PC-9 (cell line): ENCODE data around the gene ARHGEF28. TPM values are rescaled to one million over a fixed set of nuclear protein-coding genes. Genes with fewer than 3 reads are reported as not detected.

Experiments used
- BruUV-seq: library from RNA; stranded (reverse); fragments of 400-500 nt; replicated peaks from 2 replicates; lab custom pipeline; 2021; lab: Mats Ljungman, UMichigan
- CTCF ChIA-PET: fragments of 300-600 bp; sonication (Branson Sonifier 250); formaldehyde crosslinking; loops from one replicate; lab custom pipeline; 2022; ENCODE audit warnings: antibody characterized with exemption; lab: Charles Lee
- POLR2A ChIA-PET: fragments of 300-600 bp; sonication (Branson Sonifier 250); formaldehyde crosslinking; loops from one replicate; lab custom pipeline; 2022; ENCODE audit warnings: antibody characterized with exemption; ENCODE audit not compliant: unreplicated experiment; lab: Charles Lee
- DNase-seq, 2 experiments: peaks; one replicate each; pipeline versions ENCODE4 v3.0.0 to v3.0.0-alpha.2; 2015 to 2022; ENCODE audit warnings: mixed read lengths in 1 of 2
- H2AFZ ChIP-seq: fragments of 200-600 bp; sonication (generic); 2 replicates; pipeline ENCODE4 v1.8.1; 2017; ENCODE audit warnings: antibody characterized with exemption
- H3F3A ChIP-seq: fragments of 200-600 bp; sonication (generic); 2 replicates; pipeline ENCODE4 v1.8.1; 2017; ENCODE audit warnings: antibody characterized with exemption, mild to moderate bottlenecking, low read depth; ENCODE audit not compliant: insufficient read depth
- H3K27ac ChIP-seq: fragments of 200-600 bp; sonication (generic); 2 replicates; pipeline ENCODE4 v1.6.1; 2016; ENCODE audit warnings: mixed run types
- H3K27me3 ChIP-seq: fragments of 200-600 bp; sonication (generic); 2 replicates; pipeline ENCODE4 v1.6.1; 2016; ENCODE audit warnings: low read depth, mixed run types; ENCODE audit not compliant: insufficient read depth
- H3K36me3 ChIP-seq: fragments of 200-600 bp; sonication (generic); 2 replicates; pipeline ENCODE4 v1.6.1; 2016; ENCODE audit warnings: low read depth, mixed run types
- H3K4me1 ChIP-seq: fragments of 200-600 bp; sonication (generic); replicated peaks from 2 replicates; pipeline ENCODE4 v1.6.1; 2016; ENCODE audit warnings: mixed run types; ENCODE audit not compliant: insufficient read depth
- H3K4me2 ChIP-seq: fragments of 200-600 bp; sonication (generic); 2 replicates; pipeline ENCODE4 v1.6.1; 2017; ENCODE audit warnings: mixed run types
- H3K4me3 ChIP-seq: fragments of 200-600 bp; sonication (generic); 2 replicates; pipeline ENCODE4 v1.6.1; 2016; ENCODE audit warnings: mixed run types
- H3K79me2 ChIP-seq: fragments of 200-600 bp; sonication (generic); 2 replicates; pipeline ENCODE4 v1.6.1; 2017; ENCODE audit warnings: low read depth, mixed run types
- H3K9me2 ChIP-seq: fragments of 200-600 bp; sonication (generic); 2 replicates; pipeline ENCODE4 v1.8.1; 2017; ENCODE audit warnings: mild to moderate bottlenecking; ENCODE audit not compliant: insufficient read depth
- H3K9me3 ChIP-seq: fragments of 200-600 bp; sonication (generic); 2 replicates; pipeline ENCODE4 v1.8.1; 2016; ENCODE audit warnings: low read depth; ENCODE audit not compliant: insufficient read depth
- H4K20me1 ChIP-seq: fragments of 200-600 bp; sonication (generic); 2 replicates; pipeline ENCODE4 v1.8.1; 2017; ENCODE audit not compliant: insufficient read depth
- CTCF ChIP-seq: fragments of 200-600 bp; sonication (generic); conservative IDR thresholded peaks from 2 replicates; pipeline ENCODE4 v1.6.1; 2017; ENCODE audit warnings: mixed run types, antibody characterized with exemption, mild to moderate bottlenecking, moderate library complexity
- EZH2 ChIP-seq: fragments of 200-600 bp; sonication (generic); IDR thresholded peaks from 2 replicates; pipeline ENCODE4 v1.8.0; 2017; ENCODE audit warnings: antibody characterized with exemption, low read depth
- intact Hi-C: fragments of 100-400 bp; cut with micrococcal nuclease; formaldehyde crosslinking; loops from one replicate; pipeline ENCODE4 v1.10.0; 2022; ENCODE audit not compliant: unreplicated experiment
- total RNA-seq: library from RNA; stranded (reverse); gene quantifications from 2 replicates; pipeline ENCODE4 v1.2.3, GENCODE V29; 2021

The ARHGEF28 gene
- total RNA-seq, 1 experiment from 2014 or later = 77.5 TPM

GRCh38 chr5:73946919-73947602 is 321.1 kb downstream of the ARHGEF28 start:
- H3K4me2 ChIP-seq = no peak overlapping the region
- no peaks in the 10 kb centered on the region for H3K79me2 ChIP-seq
- no peak overlapping the region for H3K27ac ChIP-seq
- H3K4me1 ChIP-seq = no peaks in the 10 kb centered on the region
- no peak for TF ChIP-seq EZH2
- no peak for TF ChIP-seq CTCF
- no peak for DNase-seq
- no peaks in the 10 kb centered on the region for H3K27me3 ChIP-seq
- no peaks in the 10 kb centered on the region; the same call in 1 of the 2 replicates for H3K9me3 ChIP-seq
- 0 out of 2 replicates have a peak, but pooled peaks cover 5% of the 10 kb centered on the region for H3F3A ChIP-seq
- no peaks in the 10 kb centered on the region for H3K9me2 ChIP-seq
- H3K36me3 ChIP-seq = peaks cover 12% of the 10 kb centered on the region
- H3K4me3 ChIP-seq = no peak overlapping the region
- intact Hi-C loops = no loop called here
- no peaks in the 10 kb centered on the region for H4K20me1 ChIP-seq
- BruUV-seq = no TSS peak
- POLR2A ChIA-PET = no interaction called here
- CTCF ChIA-PET = interaction anchor here (0.7 kb wide), 1 partner anchor 972 kb away, joined by 4 read pairs; no protein-coding TSS in a partner anchor
- H2AFZ ChIP-seq = no peak overlapping the region

GRCh38 chr5:73947906-73948640 is 322.1 kb downstream of the ARHGEF28 start:
- ChIA-PET POLR2A (no interaction called here), CTCF (no interaction called here)
- no peaks in the 10 kb centered on the region for H3F3A ChIP-seq
- peaks cover 3% of the 10 kb centered on the region; the same call in 1 of the 2 replicates for H3K36me3 ChIP-seq
- H3K27me3 ChIP-seq = no peaks in the 10 kb centered on the region
- TF ChIP-seq EZH2 = no peak
- TF ChIP-seq CTCF = no peak
- H3K9me3 ChIP-seq = no peaks in the 10 kb centered on the region; the same call in 1 of the 2 replicates
- intact Hi-C loops = no loop called here
- no peaks in the 10 kb centered on the region for H4K20me1 ChIP-seq
- no TSS peak for BruUV-seq
- no peak overlapping the region for H2AFZ ChIP-seq
- no peaks in the 10 kb centered on the region for H3K79me2 ChIP-seq
- no peak overlapping the region for H3K4me3 ChIP-seq
- no peaks in the 10 kb centered on the region for H3K4me1 ChIP-seq
- DNase-seq = no peak
- H3K27ac ChIP-seq = no peak overlapping the region
- no peak overlapping the region for H3K4me2 ChIP-seq
- H3K9me2 ChIP-seq = no peaks in the 10 kb centered on the region

- no TSS peak for BruUV-seq
- no peaks in the 10 kb centered on the region for H3F3A ChIP-seq
- H4K20me1 ChIP-seq = no peaks in the 10 kb centered on the region
- intact Hi-C loops = no loop called here
- H2AFZ ChIP-seq = no peak overlapping the region
- H3K4me1 ChIP-seq = no peaks in the 10 kb centered on the region
- H3K79me2 ChIP-seq = no peaks in the 10 kb centered on the region
- no peaks in the 10 kb centered on the region; the same call in 1 of the 2 replicates for H3K9me3 ChIP-seq
- no peak overlapping the region for H3K4me2 ChIP-seq
- ChIA-PET POLR2A (no interaction called here), CTCF (no interaction called here)
- TF ChIP-seq EZH2 (no peak), CTCF (no peak)
- H3K4me3 ChIP-seq = no peak overlapping the region
- no peak for DNase-seq
- H3K9me2 ChIP-seq = no peaks in the 10 kb centered on the region
- no peaks in the 10 kb centered on the region for H3K36me3 ChIP-seq
- H3K27me3 ChIP-seq = no peaks in the 10 kb centered on the region
- H3K27ac ChIP-seq = no peak overlapping the region
These were observed 322.7 kb downstream of the ARHGEF28 start for GRCh38 chr5:73948720-73949119.
